Neural cell (in vitro differentiated cells): ENCODE results near the gene DCXR. TPM values are rescaled to one million over a fixed set of nuclear protein-coding genes. Genes with fewer than 3 reads are reported as not detected.

Source experiments
- H2AFZ ChIP-seq: fragments of 200-600, 300-800 bp; sonication (generic), shearing (Covaris generic); 2 replicates; pipeline ENCODE4 v1.6.0; 2014; ENCODE audit warnings: low read depth, mild to moderate bottlenecking, antibody characterized with exemption, low read length, moderate library complexity
- H3F3A ChIP-seq: fragments of 200-600 bp; shearing (Covaris generic); 2 replicates; pipeline ENCODE4 v1.6.1; 2016; ENCODE audit warnings: mild to moderate bottlenecking, moderate library complexity, mixed read lengths, antibody characterized with exemption, low read length; ENCODE audit not compliant: insufficient read depth, poor library complexity, severe bottlenecking
- H3K27ac ChIP-seq: fragments of 200-600, 300-800 bp; sonication (generic), shearing (Covaris generic); 2 replicates; pipeline ENCODE4 v1.5.1; 2014; ENCODE audit warnings: mild to moderate bottlenecking, low read length, moderate library complexity
- H3K27me3 ChIP-seq: fragments of 300-800, 200-600 bp; sonication (generic), shearing (Covaris generic); 2 replicates; pipeline ENCODE4 v1.6.0; 2014; ENCODE audit warnings: mild to moderate bottlenecking, low read depth, low read length, moderate library complexity; ENCODE audit not compliant: insufficient read depth
- H3K36me3 ChIP-seq: fragments of 300-800, 200-600 bp; sonication (generic), shearing (Covaris generic); 2 replicates; pipeline ENCODE4 v1.5.1; 2014; ENCODE audit warnings: mild to moderate bottlenecking, antibody characterized with exemption, low read length, moderate library complexity; ENCODE audit not compliant: insufficient read depth
- H3K4me2 ChIP-seq: fragments of 300-800, 200-600 bp; sonication (generic), shearing (Covaris generic); 2 replicates; pipeline ENCODE4 v1.6.0; 2014; ENCODE audit warnings: mild to moderate bottlenecking, low read length
- H3K4me3 ChIP-seq: fragments of 300-800, 200-600 bp; sonication (generic), shearing (Covaris generic); 2 replicates; pipeline ENCODE4 v1.5.1; 2014; ENCODE audit warnings: mild to moderate bottlenecking, low read length, moderate library complexity
- H3K79me2 ChIP-seq: fragments of 200-600 bp; shearing (Covaris generic); replicated peaks from 2 replicates; pipeline ENCODE4 v1.6.0; 2014; ENCODE audit warnings: mild to moderate bottlenecking, low read length, moderate library complexity; ENCODE audit not compliant: insufficient read depth
- H3K9ac ChIP-seq: fragments of 300-800, 200-600 bp; sonication (generic), shearing (Covaris generic); 2 replicates; pipeline ENCODE4 v1.6.1; 2016; ENCODE audit warnings: mild to moderate bottlenecking, low read length, mixed read lengths
- H3K9me2 ChIP-seq: fragments of 200-600 bp; shearing (Covaris generic); 2 replicates; pipeline ENCODE4 v1.6.1; 2016; ENCODE audit warnings: mild to moderate bottlenecking, low read length, mixed read lengths; ENCODE audit not compliant: insufficient read depth
- H3K9me3 ChIP-seq: fragments of 200-600, 300-800 bp; sonication (generic), shearing (Covaris generic); 2 replicates; pipeline ENCODE4 v1.6.1; 2016; ENCODE audit warnings: mild to moderate bottlenecking, mixed run types, low read length, moderate library complexity, mixed read lengths
- H4K20me1 ChIP-seq: fragments of 200-600 bp; shearing (Covaris generic); 2 replicates; pipeline ENCODE4 v1.6.1; 2016; ENCODE audit warnings: mild to moderate bottlenecking, mixed run types; ENCODE audit not compliant: insufficient read depth
- EP300 ChIP-seq: fragments of 450-650 bp; conservative IDR thresholded peaks from 2 replicates; pipeline ENCODE4 v1.6.1; 2014; ENCODE audit warnings: antibody characterized with exemption, mild to moderate bottlenecking, moderate library complexity; ENCODE audit not compliant: poor library complexity, severe bottlenecking
- EZH2 ChIP-seq: fragments of 200-600, 300-800 bp; shearing (Covaris generic), sonication (generic); IDR thresholded peaks from 2 replicates; pipeline ENCODE4 v1.6.1; 2014; ENCODE audit warnings: antibody characterized with exemption, low read length, borderline replicate concordance, mild to moderate bottlenecking; ENCODE audit not compliant: insufficient read depth, poor library complexity, severe bottlenecking
- MXI1 ChIP-seq: fragments of 450-650 bp; conservative IDR thresholded peaks from 2 replicates; pipeline ENCODE4 v1.6.1; 2014; ENCODE audit warnings: antibody characterized with exemption, mild to moderate bottlenecking; ENCODE audit not compliant: poor library complexity, severe bottlenecking
- POLR2AphosphoS5 ChIP-seq: IDR thresholded peaks from 2 replicates; pipeline ENCODE4 v1.6.1; 2012
- RAD21 ChIP-seq: fragments of 450-650 bp; conservative IDR thresholded peaks from 2 replicates; pipeline ENCODE4 v1.6.1; 2014; ENCODE audit warnings: antibody characterized with exemption, mild to moderate bottlenecking, moderate library complexity
- SMC3 ChIP-seq: fragments of 450-650 bp; conservative IDR thresholded peaks from 2 replicates; pipeline ENCODE4 v1.6.1; 2014; ENCODE audit warnings: antibody characterized with exemption, mild to moderate bottlenecking, moderate library complexity; ENCODE audit not compliant: poor library complexity
- TAF1 ChIP-seq: IDR thresholded peaks from 2 replicates; pipeline ENCODE4 v1.6.1; 2012; ENCODE audit warnings: low read depth
- polyA plus RNA-seq: library from polyadenylated mRNA; depleted of rRNA; stranded (reverse); fragments of >200 nt; gene quantifications from 2 replicates; pipeline ENCODE4 v1.2.3, GENCODE V29; 2014
- TF ChIP-seq, protein P1 (sequence below): IDR thresholded peaks from 2 replicates; pipeline ENCODE4 v1.6.1; 2012; ENCODE audit warnings: borderline replicate concordance
- TF ChIP-seq, protein P2 (sequence below): fragments of 450-650 bp; IDR thresholded peaks from 2 replicates; pipeline ENCODE4 v1.5.1; 2014; ENCODE audit warnings: antibody characterized with exemption, mild to moderate bottlenecking, moderate library complexity; ENCODE audit not compliant: poor library complexity, severe bottlenecking

The DCXR gene
- polyA plus RNA-seq, 1 donor from 2014 or later: 129 TPM

DNA sequence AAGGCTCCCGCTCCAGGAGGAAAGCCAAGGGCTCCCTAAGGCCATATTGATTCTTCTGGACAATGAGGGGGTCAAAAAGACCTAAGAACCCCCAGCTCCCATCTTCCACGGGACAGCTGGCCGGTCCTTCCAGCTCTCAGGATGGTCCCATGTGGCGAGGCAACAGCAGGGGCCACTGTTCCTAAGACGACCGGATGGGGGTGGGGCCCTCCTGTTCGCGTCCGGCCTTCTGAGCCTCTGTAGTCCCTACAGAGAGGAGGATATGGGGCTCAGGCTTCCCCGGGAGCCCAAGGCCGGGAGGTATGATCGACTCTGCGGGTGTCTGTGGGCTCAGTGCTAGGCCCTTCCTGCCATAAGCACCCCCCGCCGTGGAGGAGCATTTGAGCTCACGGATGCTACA lies 6.0 kb upstream of the DCXR start:
- Histone ChIP-seq H3K4me2 (no peak overlapping the region), H3K27ac (no peak overlapping the region), H2AFZ (no peak overlapping the region), H3K27me3 (no peaks in the 10 kb centered on the region), H4K20me1 (no peaks in the 10 kb centered on the region), H3K4me3 (no peak overlapping the region), H3K9ac (no peak overlapping the region), H3K9me2 (no peaks in the 10 kb centered on the region), H3K9me3 (no peaks in the 10 kb centered on the region), H3F3A (no peaks in the 10 kb centered on the region), H3K36me3 (no peaks in the 10 kb centered on the region), H3K79me2 (no peaks in the 10 kb centered on the region)
- TF ChIP-seq POLR2AphosphoS5 (no peak), TAF1 (no peak), EP300 (no peak), EZH2 (no peak), RAD21 (no peak), MXI1 (no peak), SMC3 (no peak)
- TF ChIP-seq, protein P1, sequence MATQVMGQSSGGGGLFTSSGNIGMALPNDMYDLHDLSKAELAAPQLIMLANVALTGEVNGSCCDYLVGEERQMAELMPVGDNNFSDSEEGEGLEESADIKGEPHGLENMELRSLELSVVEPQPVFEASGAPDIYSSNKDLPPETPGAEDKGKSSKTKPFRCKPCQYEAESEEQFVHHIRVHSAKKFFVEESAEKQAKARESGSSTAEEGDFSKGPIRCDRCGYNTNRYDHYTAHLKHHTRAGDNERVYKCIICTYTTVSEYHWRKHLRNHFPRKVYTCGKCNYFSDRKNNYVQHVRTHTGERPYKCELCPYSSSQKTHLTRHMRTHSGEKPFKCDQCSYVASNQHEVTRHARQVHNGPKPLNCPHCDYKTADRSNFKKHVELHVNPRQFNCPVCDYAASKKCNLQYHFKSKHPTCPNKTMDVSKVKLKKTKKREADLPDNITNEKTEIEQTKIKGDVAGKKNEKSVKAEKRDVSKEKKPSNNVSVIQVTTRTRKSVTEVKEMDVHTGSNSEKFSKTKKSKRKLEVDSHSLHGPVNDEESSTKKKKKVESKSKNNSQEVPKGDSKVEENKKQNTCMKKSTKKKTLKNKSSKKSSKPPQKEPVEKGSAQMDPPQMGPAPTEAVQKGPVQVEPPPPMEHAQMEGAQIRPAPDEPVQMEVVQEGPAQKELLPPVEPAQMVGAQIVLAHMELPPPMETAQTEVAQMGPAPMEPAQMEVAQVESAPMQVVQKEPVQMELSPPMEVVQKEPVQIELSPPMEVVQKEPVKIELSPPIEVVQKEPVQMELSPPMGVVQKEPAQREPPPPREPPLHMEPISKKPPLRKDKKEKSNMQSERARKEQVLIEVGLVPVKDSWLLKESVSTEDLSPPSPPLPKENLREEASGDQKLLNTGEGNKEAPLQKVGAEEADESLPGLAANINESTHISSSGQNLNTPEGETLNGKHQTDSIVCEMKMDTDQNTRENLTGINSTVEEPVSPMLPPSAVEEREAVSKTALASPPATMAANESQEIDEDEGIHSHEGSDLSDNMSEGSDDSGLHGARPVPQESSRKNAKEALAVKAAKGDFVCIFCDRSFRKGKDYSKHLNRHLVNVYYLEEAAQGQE: no peak
- TF ChIP-seq, protein P2, sequence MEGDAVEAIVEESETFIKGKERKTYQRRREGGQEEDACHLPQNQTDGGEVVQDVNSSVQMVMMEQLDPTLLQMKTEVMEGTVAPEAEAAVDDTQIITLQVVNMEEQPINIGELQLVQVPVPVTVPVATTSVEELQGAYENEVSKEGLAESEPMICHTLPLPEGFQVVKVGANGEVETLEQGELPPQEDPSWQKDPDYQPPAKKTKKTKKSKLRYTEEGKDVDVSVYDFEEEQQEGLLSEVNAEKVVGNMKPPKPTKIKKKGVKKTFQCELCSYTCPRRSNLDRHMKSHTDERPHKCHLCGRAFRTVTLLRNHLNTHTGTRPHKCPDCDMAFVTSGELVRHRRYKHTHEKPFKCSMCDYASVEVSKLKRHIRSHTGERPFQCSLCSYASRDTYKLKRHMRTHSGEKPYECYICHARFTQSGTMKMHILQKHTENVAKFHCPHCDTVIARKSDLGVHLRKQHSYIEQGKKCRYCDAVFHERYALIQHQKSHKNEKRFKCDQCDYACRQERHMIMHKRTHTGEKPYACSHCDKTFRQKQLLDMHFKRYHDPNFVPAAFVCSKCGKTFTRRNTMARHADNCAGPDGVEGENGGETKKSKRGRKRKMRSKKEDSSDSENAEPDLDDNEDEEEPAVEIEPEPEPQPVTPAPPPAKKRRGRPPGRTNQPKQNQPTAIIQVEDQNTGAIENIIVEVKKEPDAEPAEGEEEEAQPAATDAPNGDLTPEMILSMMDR: no peak

DNA sequence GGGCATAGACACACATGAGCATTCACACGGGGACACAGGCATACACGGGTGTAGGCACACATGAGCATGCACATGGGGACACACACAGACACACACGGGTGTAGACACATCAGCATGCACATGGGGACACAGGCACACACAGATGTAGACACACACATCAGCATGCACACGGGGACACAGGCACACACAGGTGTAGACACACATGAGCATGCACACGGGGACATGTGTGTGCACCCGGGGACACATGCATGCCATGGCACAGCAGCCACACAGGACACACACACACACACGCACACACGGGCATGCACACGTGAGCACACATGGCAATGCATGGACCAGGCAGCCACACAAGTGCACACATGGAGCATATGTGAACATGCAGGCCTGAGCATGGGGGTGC lies 5.2 kb upstream of the DCXR start:
- no peaks in the 10 kb centered on the region for H4K20me1 ChIP-seq
- no peak overlapping the region for H3K4me2 ChIP-seq
- no peaks in the 10 kb centered on the region for H3K9me3 ChIP-seq
- no peaks in the 10 kb centered on the region for H3K27me3 ChIP-seq
- H3K79me2 ChIP-seq: no peaks in the 10 kb centered on the region
- H2AFZ ChIP-seq: no peak overlapping the region
- no peaks in the 10 kb centered on the region for H3K9me2 ChIP-seq
- H3K9ac ChIP-seq: no peak overlapping the region
- no peaks in the 10 kb centered on the region for H3K36me3 ChIP-seq
- TF ChIP-seq EZH2: no peak
- no peak for TF ChIP-seq RAD21
- no peak for TF ChIP-seq EP300
- no peak for TF ChIP-seq TAF1
- TF ChIP-seq POLR2AphosphoS5: no peak
- no peak for TF ChIP-seq MXI1
- TF ChIP-seq, protein P1: no peak
- TF ChIP-seq, protein P2: no peak
- no peak for TF ChIP-seq SMC3
- no peak overlapping the region for H3K4me3 ChIP-seq
- peaks cover 4% of the 10 kb centered on the region for H3F3A ChIP-seq
- H3K27ac ChIP-seq: no peak overlapping the region
